Heart left ventricle (tissue), 16 donors: ENCODE data around the gene SH3D19. TPM values are rescaled to one million over a fixed set of nuclear protein-coding genes. Genes with fewer than 3 reads are reported as not detected.

Experiments used
- ATAC-seq, 4 donors: fragments of 200-7000 bp; cut with Tn5 transposase; one replicate each; pipeline ENCODE4 v1.9.1; 2020 to 2022; ENCODE audit warnings: moderate library complexity in 4 of 4, mild to moderate bottlenecking in 3 of 4, moderate number of reproducible peaks in 1 of 4
- DNase-seq, 5 donors: peaks; one replicate each; pipeline ENCODE4 v3.0.0-alpha.2; 2020
- H3K27ac ChIP-seq, 12 donors: fragments of 200-600 bp; sonication (generic) in 4 of 12; one replicate each; pipeline versions ENCODE4 v1.5.0 to v1.8.0; 2016 to 2022; ENCODE audit warnings: mild to moderate bottlenecking in 2 of 12
- H3K27me3 ChIP-seq, 9 donors: fragments of 200-600 bp; sonication (generic) in 2 of 9; one replicate each; pipeline versions ENCODE4 v1.5.1 to v1.8.0; 2016 to 2022; ENCODE audit warnings: mild to moderate bottlenecking in 3 of 9
- H3K36me3 ChIP-seq, 9 donors: fragments of 200-600 bp; sonication (generic) in 2 of 9; one replicate each; pipeline versions ENCODE4 v1.5.0 to v1.8.0; 2018 to 2022; ENCODE audit warnings: mild to moderate bottlenecking in 2 of 9
- H3K4me1 ChIP-seq, 12 donors: fragments of 200-600 bp; sonication (generic) in 4 of 12; one replicate each; pipeline versions ENCODE4 v1.5.0 to v1.8.0; 2016 to 2022; ENCODE audit warnings: mild to moderate bottlenecking in 3 of 12
- H3K4me3 ChIP-seq, 12 donors: fragments of 200-600 bp; sonication (generic) in 4 of 12; one replicate each; pipeline versions ENCODE4 v1.5.0 to v1.8.0; 2017 to 2022; ENCODE audit warnings: mild to moderate bottlenecking in 9 of 12, moderate library complexity in 4 of 12
- H3K9me3 ChIP-seq, 12 donors: fragments of 200-600 bp; sonication (generic) in 4 of 12; one replicate each; pipeline versions ENCODE4 v1.5.0 to v1.8.0; 2016 to 2022; ENCODE audit warnings: mild to moderate bottlenecking in 1 of 12
- CTCF ChIP-seq, 12 donors: fragments of 200-600 bp; sonication (generic) in 4 of 12; IDR thresholded peaks; one replicate each; pipeline versions ENCODE4 v1.5.0 to v1.8.0; 2018 to 2022; ENCODE audit warnings: antibody characterized with exemption in 12 of 12, mild to moderate bottlenecking in 5 of 12
- POLR2A ChIP-seq, 2 donors: fragments of 450-650 bp; IDR thresholded peaks; one replicate each; pipeline ENCODE4 v1.6.1; 2017; ENCODE audit warnings: antibody characterized with exemption in 2 of 2, mild to moderate bottlenecking in 2 of 2, moderate library complexity in 2 of 2
- intact Hi-C, 10 donors: fragments of 100-400 bp; cut with DNase I; formaldehyde crosslinking; loops; one replicate each; pipeline versions ENCODE4 v1.11.1 to v1.14.2; 2022
- polyA plus RNA-seq, 2 donors: library from polyadenylated mRNA; stranded (reverse); fragments of 200-250 nt; gene quantifications; one replicate each; pipeline ENCODE4 v1.2.3, GENCODE V29; 2013
- total RNA-seq, 9 donors: library from RNA; depleted of rRNA in 2 of 9; stranded (reverse); fragments of >200 nt in 2 of 9; fragmentation: NEBNext Ultra II Directional in 3 of 9; extraction: Animal tissue kit (Norgen Biotek cat#: 25700) in 3 of 9; gene quantifications; one replicate each; pipeline versions ENCODE4 v1.1.0 to v1.2.4, GENCODE V29; 2016 to 2023
- donor health status: ischemic (EF 13 %, LVEDD 7.1; RV severe dilation, severe dysfunction).
- donor health status: healthy with polysubstance abuse.
- donor health status: DM: no; HTN: yes; CAD: no.
- donor health status: DM: no; HTN: no; CAD: no.
- donor health status: ischemic (EF 25% LVEDD 6.9; RV normal size, moderate dysfunction).
- donor health status: ischemic (EF 25% LVEDD 5.7; RV mildly dilated, moderate dysfunction).
- donor health status: healthy.
- donor health status: DM: yes; HTN: yes; CAD: no.
- donor health status: ischemic (EF 35%, LVEDD 5.7; RV mildly dilated, moderate dysfunction).
- donor health status: nonischemic (EF 11% LVEDD 7.7; RV severe dilation, severe dysfunction).
- donor health status: DM: yes; HTN: yes; CAD: no.
- donor health status: PGD.
- donor health status: ischemic (EF 29% LVEDD 5.4; RV normal size, mild dysfunction).
- donor health status: nonischemic (EF 23%, LVEDD 6.1; RV moderate dilation, normal function).

SH3D19 gene
- total and polyA plus RNA-seq, 11 donors, result 60.4 to 173 (median 126) TPM

- Histone ChIP-seq H3K36me3 (no peaks in the 10 kb centered on the region), H3K27me3 (no peaks in the 10 kb centered on the region), H3K27ac (no peak overlapping the region), H3K4me1 (no peaks in the 10 kb centered on the region), H3K4me3 (no peak overlapping the region), H3K9me3 (no peaks in the 10 kb centered on the region)
- ATAC-seq (no peak), DNase-seq (no peak)
- TF ChIP-seq POLR2A (IDR thresholded peaks at IDR 0.05), result no peak
- TF ChIP-seq CTCF (IDR thresholded peaks at IDR 0.05), result no peak
- intact Hi-C loops, result no loop called here
Measured at GRCh38 chr4:151074416-151074916, 250.9 kb downstream of the SH3D19 start.

Other genes starting within 250 kb of the SH3D19 start
- gene RPS3A, start 226.0 kb downstream of the SH3D19 start, total RNA-seq, result 1,000 to 10,000 TPM in 4 of 9 donors, 100 to 1,000 TPM in 5; 726 to 1,370 (median 984) TPM
- 1,000 to 10,000 TPM; 1,080 to 2,393 TPM for gene RPS3A, start 226.0 kb downstream of the SH3D19 start, polyA plus RNA-seq
- gene PRSS48, start 48.4 kb downstream of the SH3D19 start, total RNA-seq, result not detected
- not detected for gene PRSS48, start 48.4 kb downstream of the SH3D19 start, polyA plus RNA-seq
- gene FHIP1A, start 83.6 kb upstream of the SH3D19 start, total RNA-seq, result 10 to 100 TPM; 14.5 to 32.0 (median 23.6) TPM
- gene FHIP1A, start 83.6 kb upstream of the SH3D19 start, polyA plus RNA-seq, result 1 to 10 TPM; 3.7 to 9.1 TPM